ENCODE measurements around the gene TSSK3.

The TSSK3 gene

DNA sequence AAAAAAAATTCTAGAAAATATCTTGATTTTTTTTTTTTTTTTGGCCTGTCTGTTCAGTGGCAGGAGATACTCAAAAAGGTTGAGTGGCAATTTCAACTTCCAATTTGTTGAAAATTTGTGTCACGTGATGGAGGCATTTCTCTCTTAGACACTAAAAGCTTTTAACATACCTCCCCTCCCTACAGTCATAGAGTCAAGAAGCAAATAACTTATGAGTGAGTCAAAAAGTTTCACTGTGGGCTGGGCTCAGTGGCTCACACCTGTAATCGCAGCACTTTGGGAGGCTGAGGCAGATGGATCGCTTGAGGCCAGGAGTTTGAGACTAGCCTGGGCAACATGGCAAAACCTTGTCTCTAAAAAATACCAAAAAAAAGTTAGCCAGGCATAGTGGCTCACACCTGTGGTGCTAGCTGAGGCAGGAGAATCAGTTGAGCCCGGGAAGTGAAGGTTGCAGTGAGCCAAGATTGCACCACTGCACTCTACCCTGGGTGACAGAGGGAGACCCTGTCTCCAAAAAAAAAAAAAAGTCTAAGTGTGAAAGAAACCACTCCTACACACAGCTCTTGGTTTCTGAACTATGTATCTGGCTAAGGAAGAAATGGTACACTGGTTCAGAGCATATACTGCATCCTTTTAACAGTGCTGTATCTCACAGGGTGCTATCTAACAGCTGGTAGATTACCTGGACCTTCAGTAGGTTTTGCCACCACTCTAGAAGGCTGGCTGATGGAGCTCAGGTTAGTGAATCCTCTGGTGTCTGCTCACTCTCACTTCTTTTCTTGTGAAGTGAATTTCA, 43.5 kb downstream of the TSSK3 start:
- no peak for DNase-seq

DNA sequence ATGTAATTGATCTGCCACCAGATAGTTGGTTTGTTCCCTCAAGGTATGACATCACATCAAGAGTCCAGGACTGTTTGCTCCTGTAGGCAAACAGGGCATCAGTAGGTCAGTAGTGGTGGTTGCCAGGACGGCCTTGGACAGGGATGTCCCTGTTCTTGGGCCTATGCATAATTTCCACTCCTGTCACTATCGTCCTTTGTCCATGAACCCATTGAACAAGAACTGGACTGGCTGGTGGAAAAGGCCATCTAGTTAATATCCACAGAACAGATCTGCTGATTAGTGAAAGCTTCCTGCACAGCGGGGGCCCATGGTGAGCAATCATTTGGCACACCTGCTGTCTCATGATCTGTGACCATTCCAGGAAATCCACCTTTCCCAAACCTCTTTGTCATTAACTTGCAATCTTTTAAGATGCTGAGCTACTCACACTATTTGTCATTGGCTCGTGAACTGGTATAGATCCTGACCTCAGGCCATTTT, 44.3 kb downstream of the TSSK3 start:
- DNase-seq: no peak

DNA sequence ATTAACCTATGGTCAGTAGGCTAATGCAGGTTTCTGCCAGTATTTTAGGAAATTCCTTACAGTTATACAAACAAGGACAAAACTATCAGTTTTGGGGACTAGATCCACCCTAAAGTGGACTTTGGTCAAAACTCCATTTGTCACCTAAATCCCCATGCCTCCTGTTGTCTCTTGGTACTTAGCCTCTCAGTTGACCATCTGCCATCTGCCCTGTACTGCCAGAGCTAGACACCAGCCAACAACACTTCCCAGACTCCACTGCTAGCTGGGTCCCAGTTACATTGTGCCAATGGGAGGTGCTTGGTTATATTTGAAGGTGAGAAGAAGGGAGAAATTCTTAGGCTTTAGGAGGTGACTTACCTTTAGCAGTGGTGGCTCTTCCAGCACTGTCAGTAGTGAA, 48.9 kb downstream of the TSSK3 start:
- peak; percentile 32 to 79 for DNase-seq

DNA sequence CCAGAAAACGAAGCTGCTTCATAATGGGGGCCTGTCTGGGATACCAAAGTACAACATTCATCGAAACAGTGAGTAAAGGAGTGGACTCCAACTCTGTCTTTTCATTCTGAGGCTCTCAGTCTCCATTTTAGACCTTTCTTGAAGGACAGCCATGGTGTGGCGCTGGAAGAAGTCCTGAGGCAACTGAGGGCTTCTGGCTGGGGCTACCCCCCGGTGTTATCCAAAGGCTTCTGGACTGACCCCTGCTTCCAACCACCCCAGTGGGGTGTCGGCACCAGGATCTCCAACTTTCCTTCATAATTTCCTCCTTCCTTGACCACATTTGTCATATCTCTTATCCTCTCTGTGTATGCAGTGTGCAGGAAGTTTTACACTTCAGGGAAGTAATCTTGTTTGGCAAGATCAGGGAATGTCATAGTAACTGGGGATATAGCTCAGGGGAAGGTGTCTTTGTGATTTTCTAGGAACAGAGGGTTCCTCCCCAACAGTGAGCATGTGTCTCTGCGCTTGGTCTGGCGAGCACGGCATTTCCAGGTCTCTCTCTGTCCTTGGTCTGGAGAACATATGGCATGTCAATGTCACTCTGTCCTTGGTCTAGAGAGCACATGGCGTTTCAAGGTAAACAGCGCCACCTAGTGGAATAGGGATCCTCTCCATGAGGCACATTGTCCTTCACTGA, 51.3 kb downstream of the TSSK3 start:
- DNase-seq: peak in 1 of 2 experiments; percentile 74
